AG10803 (cell line): ENCODE measurements around the gene PHLDB3.
"Not testable (repeated sequence)": the region's sequence is repeated elsewhere in the genome, so short reads cannot be mapped to it uniquely, and the experiment has no call there.

ENCODE experiments used
- DNase-seq: peaks from one replicate; pipeline ENCODE4 v3.0.0; 2010; ENCODE audit warnings: low read depth
- H3K4me3 ChIP-seq: 2 replicates; pipeline ENCODE4 v1.5.1; 2011; ENCODE audit warnings: mild to moderate bottlenecking, low read length, control low read depth
- CTCF ChIP-seq: conservative IDR thresholded peaks from 2 replicates; pipeline ENCODE4 v1.5.1; 2011; ENCODE audit warnings: mild to moderate bottlenecking, low read length, control low read depth, inconsistent platforms

Gene PHLDB3

DNA sequence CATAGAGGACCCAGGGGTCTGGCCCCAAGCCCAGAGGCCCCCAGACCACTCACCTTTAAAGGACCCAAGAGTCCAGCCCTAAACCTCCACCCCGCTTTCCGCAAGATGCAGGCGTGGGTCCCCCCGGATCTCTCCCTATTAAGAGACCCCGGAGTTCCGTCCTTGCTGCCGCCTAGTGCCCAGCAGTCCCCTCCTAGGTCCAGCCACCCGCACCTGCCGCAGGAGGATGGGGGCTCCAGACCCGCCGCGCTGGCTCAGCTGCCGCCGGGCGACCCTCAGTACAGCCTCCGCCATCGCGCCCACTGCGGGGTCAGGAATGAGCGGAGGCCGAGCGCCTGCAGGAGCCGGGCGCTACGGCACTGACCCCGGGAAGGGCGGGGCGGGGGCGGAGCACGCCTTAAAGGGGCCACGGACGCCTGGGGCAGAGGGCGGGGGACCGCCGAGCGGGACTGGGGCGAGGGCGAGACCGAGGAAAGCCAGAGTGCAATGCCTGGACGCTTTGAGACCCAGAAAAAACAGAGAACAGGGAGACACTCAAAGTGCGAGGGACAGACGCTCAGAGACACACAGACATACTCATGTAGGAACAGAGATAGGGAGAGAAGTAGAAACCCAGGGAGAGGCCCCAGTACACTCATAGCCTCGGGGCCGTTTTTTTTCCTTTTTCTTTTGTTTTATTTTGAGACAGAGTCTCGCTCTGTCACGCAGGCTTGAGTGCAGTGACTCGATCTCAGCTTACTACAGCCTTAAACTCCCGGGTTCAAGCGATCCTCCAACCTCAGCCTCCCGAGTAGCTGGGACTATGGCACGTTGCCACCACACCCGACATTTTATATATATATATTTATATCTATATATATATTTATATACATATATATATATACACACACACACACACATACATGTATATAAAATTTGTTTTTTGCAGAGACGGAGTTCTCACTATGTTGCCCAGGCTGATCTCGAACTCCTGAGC, 22.6 kb upstream of the PHLDB3 start, which contains the start of gene ETHE1:
TSS of gene ETHE1 (minus strand) at position 318 of the 976 bp plus-strand sequence. CDS start at position 294, 24 bp downstream.
- peak; percentile 51 for DNase-seq
- no peak for TF ChIP-seq CTCF
- peak within 1 kb of the TSS; percentile 83 for H3K4me3 ChIP-seq

DNA sequence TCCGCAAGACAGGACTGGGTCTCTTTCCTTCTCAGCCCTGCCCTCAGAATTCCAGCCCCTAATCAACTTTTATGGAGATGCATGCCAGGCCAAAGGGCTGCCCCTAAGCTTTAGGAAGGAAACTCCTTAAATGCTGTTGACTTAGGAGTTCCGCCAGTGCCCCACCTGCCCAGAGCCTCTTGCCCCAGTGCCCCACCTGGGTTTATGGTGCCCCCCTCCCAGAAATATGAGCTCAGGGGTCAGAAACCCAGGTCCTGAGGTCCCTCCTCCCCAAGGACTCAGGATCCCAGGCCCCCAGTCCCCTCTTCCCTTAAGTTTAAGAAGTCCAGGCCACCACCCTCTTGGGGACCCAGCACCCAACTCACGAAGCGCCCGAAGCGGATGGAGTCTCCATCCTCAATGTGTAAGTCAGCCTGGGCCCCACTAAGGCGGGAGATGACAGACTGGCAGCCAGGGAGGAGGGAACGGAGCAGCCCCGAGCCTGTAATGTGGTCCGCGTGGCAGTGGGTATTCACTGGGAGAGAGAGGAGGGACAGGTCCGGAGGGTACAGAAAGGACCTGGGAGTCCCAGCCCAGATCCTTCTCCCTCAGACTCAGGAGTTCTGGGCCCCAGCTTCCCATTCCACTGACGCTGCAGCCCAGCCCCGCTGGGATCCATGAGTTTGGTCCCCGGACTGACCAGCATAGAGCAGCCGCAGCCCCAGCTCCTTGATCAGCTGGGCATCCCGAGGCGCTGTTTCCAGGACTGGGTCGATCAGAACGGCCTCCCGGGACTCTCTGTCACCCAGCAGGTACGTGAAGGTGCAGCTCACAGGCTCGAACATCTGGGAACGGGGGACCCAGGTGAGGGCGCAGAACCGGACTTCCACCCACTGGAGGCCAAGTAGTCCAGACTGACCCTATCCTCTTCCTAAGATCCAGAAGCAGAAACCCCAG, 21.6 kb upstream of the PHLDB3 start:
- no peak for DNase-seq
- peak overlapping the region; percentile 83 for H3K4me3 ChIP-seq
- no peak for TF ChIP-seq CTCF

- no peak for TF ChIP-seq CTCF
- peak; percentile 47 for DNase-seq
- peak overlapping the region; percentile 83 for H3K4me3 ChIP-seq
These were observed 20.6 kb upstream of the PHLDB3 start for GRCh38 chr19:43524922-43525835.

- not testable (repeated sequence) for DNase-seq, H3K4me3 ChIP-seq
These were observed 19.1 kb upstream of the PHLDB3 start for GRCh38 chr19:43523696-43524095.

- DNase-seq: no peak
- no peak for TF ChIP-seq CTCF
- H3K4me3 ChIP-seq: no peak overlapping the region
These were observed 18.4 kb upstream of the PHLDB3 start for GRCh38 chr19:43522929-43523328.

GRCh38 chr19:43519436-43520088, 15.0 kb upstream of the PHLDB3 start:
- peak; percentile 93 for TF ChIP-seq CTCF
- no peak overlapping the region for H3K4me3 ChIP-seq
- peak; percentile 94 for DNase-seq
